ENCODE data around the gene SMARCAL1. TPM values are rescaled to one million over a fixed set of nuclear protein-coding genes. Genes with fewer than 3 reads are reported as not detected.
A peak's percentile ranks its signal among the peaks of the same experiment; 100 is the strongest.

Gene SMARCAL1
- total and polyA plus RNA-seq, 2 of the 4 experiments (the other 2 are of a cell fraction) = 13.6 to 21.0 TPM

DNA sequence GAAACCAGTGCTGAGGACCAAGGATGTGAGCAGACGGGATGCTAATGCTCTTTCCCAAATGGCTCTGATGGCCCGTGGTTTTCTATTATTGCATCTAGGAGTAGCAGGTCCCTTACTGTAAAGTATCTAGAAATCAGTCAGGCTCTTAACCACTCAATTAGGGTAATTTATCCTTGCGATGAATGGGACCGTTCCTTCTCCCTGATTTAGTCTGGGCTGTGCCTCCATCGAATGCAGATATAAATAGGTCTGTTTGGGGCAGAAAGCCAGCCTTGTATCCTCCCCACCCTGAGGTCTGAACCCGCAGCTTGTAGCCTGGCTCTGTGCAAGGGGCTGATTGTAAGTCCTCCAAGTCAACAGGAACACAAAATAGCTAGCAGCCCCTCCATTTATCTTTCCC, 9.5 kb upstream of the SMARCAL1 start:
- ChIA-PET POLR2A (ENCODE audit: unreplicated experiment) (no interaction called here), CTCF (no interaction called here)
- H2BK120ac ChIP-seq (ENCODE audit: low read depth, low read length) = no peak overlapping the region
- H3K36me3 ChIP-seq (ENCODE audit: control insufficient read depth, insufficient read depth, low read length) = no peaks in the 10 kb centered on the region
- no peak overlapping the region for H2BK20ac ChIP-seq (ENCODE audit: low read depth, low read length)
- DNase-seq (no peak), ATAC-seq (ENCODE audit: low read depth) (no peak)
- H3K56ac ChIP-seq (ENCODE audit: extremely low read depth, insufficient read depth, low read length) = no peak overlapping the region
- H4K8ac ChIP-seq (ENCODE audit: low read depth in 2 of 2, low read length in 2 of 2) = no peak overlapping the region
- H4K5ac ChIP-seq (ENCODE audit: low read depth, low read length) = no peak overlapping the region
- H2AFZ ChIP-seq (replicated peaks; ENCODE audit: low read length, poor library complexity) = no peak overlapping the region
- no peak for TF ChIP-seq CEBPB (IDR thresholded peaks at IDR 0.05; ENCODE audit: low read depth, low read length)
- TF ChIP-seq RFX5 (IDR thresholded peaks at IDR 0.05; ENCODE audit: low read depth, low read length) = no peak
- TF ChIP-seq CHD1 (IDR thresholded peaks at IDR 0.05; ENCODE audit: low read depth, low read length) = no peak
- TF ChIP-seq MAFK (IDR thresholded peaks at IDR 0.05; ENCODE audit: low read depth, low read length) = no peak
- no peak for TF ChIP-seq RCOR1 (IDR thresholded peaks at IDR 0.05; ENCODE audit: insufficient replicate concordance, low read length)
- TF ChIP-seq RAD21 (IDR thresholded peaks at IDR 0.05; ENCODE audit: low read length) = no peak
- no peak for TF ChIP-seq MAZ (IDR thresholded peaks at IDR 0.05; ENCODE audit: borderline replicate concordance, low read depth, low read length)
- TF ChIP-seq, protein P1, sequence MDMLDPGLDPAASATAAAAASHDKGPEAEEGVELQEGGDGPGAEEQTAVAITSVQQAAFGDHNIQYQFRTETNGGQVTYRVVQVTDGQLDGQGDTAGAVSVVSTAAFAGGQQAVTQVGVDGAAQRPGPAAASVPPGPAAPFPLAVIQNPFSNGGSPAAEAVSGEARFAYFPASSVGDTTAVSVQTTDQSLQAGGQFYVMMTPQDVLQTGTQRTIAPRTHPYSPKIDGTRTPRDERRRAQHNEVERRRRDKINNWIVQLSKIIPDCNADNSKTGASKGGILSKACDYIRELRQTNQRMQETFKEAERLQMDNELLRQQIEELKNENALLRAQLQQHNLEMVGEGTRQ (IDR thresholded peaks at IDR 0.05; ENCODE audit: low read depth, low read length) = no peak
- no peaks in the 10 kb centered on the region for H3K9me3 ChIP-seq (ENCODE audit: control insufficient read depth, insufficient read depth, low read length)
- H3K9ac ChIP-seq (ENCODE audit: low read depth, low read length) = no peak overlapping the region
- H3K27me3 ChIP-seq (ENCODE audit: control insufficient read depth, insufficient read depth, low read length) = no peaks in the 10 kb centered on the region; the same call in 1 of the 2 replicates
- no peak overlapping the region for H3K4ac ChIP-seq (ENCODE audit: low read depth, low read length)
- no peak overlapping the region for H3K18ac ChIP-seq (ENCODE audit: low read depth, low read length)
- 83% methylated on average over 2 of the region's 6 CpGs; no CpG with 5 or more reads in 1 of the 2 experiments for WGBS, 2 experiments (ENCODE audit: extremely low coverage in 2 of 2, insufficient read length in 1 of 2)
- H3K14ac ChIP-seq (replicated peaks; ENCODE audit: low read depth, low read length) = no peak overlapping the region
- H3K4me2 ChIP-seq (ENCODE audit: low read depth, low read length) = no peak overlapping the region
- no peak overlapping the region for H3K4me3 ChIP-seq (ENCODE audit: insufficient read depth, low read depth, low read length)
- H3K23ac ChIP-seq (ENCODE audit: low read depth, low read length) = no peak overlapping the region
- BruUV-seq (replicated peaks) = no TSS peak
- in situ Hi-C loops (cut with MboI; ENCODE audit: low sequenced_read_pairs) = loop anchor here (25.0 kb wide), 1 partner anchor 190 kb away; no protein-coding TSS in a partner anchor
- no peak overlapping the region; the same call in 1 of the 2 replicates for H4K91ac ChIP-seq (ENCODE audit: insufficient read depth, low read depth, low read length)
- H3K4me1 ChIP-seq (ENCODE audit: control insufficient read depth, insufficient read depth, low read length) = no peaks in the 10 kb centered on the region
- dilution Hi-C loops (cut with HindIII; ENCODE audit: low sequenced_read_pairs, unreplicated experiment) = no loop called here
- no peaks in the 10 kb centered on the region; the same call in 1 of the 2 replicates for H3K9me1 ChIP-seq (ENCODE audit: insufficient read depth, low read length)
- H3K79me1 ChIP-seq (ENCODE audit: low read depth in 1 of 2, low read length in 2 of 2) = no peaks in the 10 kb centered on the region
- no peak overlapping the region for H3K27ac ChIP-seq (ENCODE audit: insufficient read depth, low read length)
- H2BK15ac ChIP-seq (ENCODE audit: low read depth, low read length) = peak overlapping the region; percentile 31; the same call in 1 of the 3 replicates
- no peaks in the 10 kb centered on the region for H4K20me1 ChIP-seq (ENCODE audit: insufficient read depth, low read length)
- no peak overlapping the region for H2BK5ac ChIP-seq (ENCODE audit: low read depth, low read length, poor library complexity, severe bottlenecking)
- H2AK9ac ChIP-seq (replicated peaks; ENCODE audit: low read depth, low read length, poor library complexity) = no peak overlapping the region
- H2AK5ac ChIP-seq (ENCODE audit: low read depth, low read length) = no peak overlapping the region
- intact Hi-C loops (cut with micrococcal nuclease) = loop anchor here (5.0 kb wide), 1 partner anchor 75 kb away; no protein-coding TSS in a partner anchor

All from IMR-90 (cell line).